Measurements from ENCODE around the gene GFOD1. TPM values are rescaled to one million over a fixed set of nuclear protein-coding genes. Genes with fewer than 3 reads are reported as not detected.
A peak's percentile ranks its signal among the peaks of the same experiment; 100 is the strongest.

GFOD1 gene
- total RNA-seq, 2 experiments from 2014 or later, result 22.6 to 35.0 TPM

DNA sequence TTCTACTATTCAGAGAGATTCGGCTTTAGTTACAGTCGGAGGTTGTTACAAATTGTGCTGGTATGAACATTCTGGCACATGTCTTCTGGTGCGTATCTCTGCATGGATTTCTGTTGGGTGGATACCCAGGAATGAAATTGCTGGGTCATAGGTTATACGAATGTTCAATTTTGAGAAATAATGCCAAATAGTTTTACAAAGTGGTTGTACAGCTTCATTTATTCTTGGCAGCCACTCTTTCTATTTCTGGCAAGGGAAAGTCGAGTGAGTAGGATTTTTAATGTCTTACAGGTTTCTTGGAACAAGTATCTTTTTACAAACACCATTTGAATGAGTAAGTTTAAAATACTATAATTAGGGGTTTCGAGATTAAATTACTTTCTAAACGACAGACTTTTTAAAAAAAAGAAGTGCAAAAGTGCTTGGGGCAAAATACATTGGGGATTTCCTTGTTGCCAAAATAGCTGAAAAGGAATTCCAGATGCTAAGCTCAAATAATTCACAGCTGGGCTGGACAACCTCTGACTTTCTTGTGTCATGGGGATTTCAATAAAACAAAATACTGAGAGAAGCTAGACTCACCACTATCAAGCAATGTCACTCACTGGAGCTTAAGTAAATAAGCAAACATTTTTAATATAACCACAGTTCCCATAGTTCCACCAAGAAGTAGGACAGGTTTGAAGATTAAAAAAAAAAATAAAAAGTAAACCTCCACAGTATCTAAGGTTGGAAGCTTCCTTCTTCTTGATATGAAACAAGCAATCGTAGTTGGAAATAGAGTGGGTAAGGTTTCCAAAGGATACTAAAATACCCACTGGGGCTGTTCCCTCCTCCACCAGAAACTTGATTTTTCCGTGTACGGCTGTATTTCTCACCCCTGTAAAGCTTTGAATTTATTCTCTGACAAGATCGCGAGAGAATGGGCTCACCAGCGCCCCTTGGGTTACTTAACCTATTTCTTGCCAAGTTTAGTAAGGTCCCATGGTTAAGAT is 21.6 kb upstream of the GFOD1 start:
- Histone ChIP-seq H3K4me2 (ENCODE audit: low read length) (no peak overlapping the region), H3K79me2 (ENCODE audit: insufficient read depth, low read depth, low read length) (no peaks in the 10 kb centered on the region), H3K36me3 (ENCODE audit: insufficient read depth, low read length) (no peaks in the 10 kb centered on the region), H3K9me2 (ENCODE audit: insufficient read depth, low read length) (no peaks in the 10 kb centered on the region), H4K20me1 (ENCODE audit: insufficient read depth, low read length) (no peaks in the 10 kb centered on the region), H2AFZ (ENCODE audit: low read length) (peak overlapping the region; percentile 21; the same call in 1 of the 2 replicates), H3K27ac (ENCODE audit: low read depth, low read length, poor library complexity, severe bottlenecking) (no peak overlapping the region), H3K4me1 (ENCODE audit: insufficient read depth, low read length, poor library complexity, severe bottlenecking) (peaks cover 9% of the 10 kb centered on the region), H3K9me3 (ENCODE audit: low read length) (0 out of 2 replicates have a peak, but pooled peaks cover 4% of the 10 kb centered on the region), H3K4me3 (ENCODE audit: low read depth, low read length, poor library complexity, severe bottlenecking) (no peak overlapping the region)
- TF ChIP-seq, protein P1, sequence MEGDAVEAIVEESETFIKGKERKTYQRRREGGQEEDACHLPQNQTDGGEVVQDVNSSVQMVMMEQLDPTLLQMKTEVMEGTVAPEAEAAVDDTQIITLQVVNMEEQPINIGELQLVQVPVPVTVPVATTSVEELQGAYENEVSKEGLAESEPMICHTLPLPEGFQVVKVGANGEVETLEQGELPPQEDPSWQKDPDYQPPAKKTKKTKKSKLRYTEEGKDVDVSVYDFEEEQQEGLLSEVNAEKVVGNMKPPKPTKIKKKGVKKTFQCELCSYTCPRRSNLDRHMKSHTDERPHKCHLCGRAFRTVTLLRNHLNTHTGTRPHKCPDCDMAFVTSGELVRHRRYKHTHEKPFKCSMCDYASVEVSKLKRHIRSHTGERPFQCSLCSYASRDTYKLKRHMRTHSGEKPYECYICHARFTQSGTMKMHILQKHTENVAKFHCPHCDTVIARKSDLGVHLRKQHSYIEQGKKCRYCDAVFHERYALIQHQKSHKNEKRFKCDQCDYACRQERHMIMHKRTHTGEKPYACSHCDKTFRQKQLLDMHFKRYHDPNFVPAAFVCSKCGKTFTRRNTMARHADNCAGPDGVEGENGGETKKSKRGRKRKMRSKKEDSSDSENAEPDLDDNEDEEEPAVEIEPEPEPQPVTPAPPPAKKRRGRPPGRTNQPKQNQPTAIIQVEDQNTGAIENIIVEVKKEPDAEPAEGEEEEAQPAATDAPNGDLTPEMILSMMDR (conservative IDR thresholded peaks at IDR 0.05; ENCODE audit: low read length), result no peak; the same call in 1 of the 2 replicates
- no peak for TF ChIP-seq EZH2phosphoT487 (IDR thresholded peaks at IDR 0.05; ENCODE audit: borderline replicate concordance, low read depth, low read length)
- no TSS peak for BruUV-seq (replicated peaks)
- DNase-seq (ENCODE audit: low spot score), result no peak
- intact Hi-C loops (cut with micrococcal nuclease; ENCODE audit: unreplicated experiment), result no loop called here
- ChIA-PET CTCF (ENCODE audit: unreplicated experiment) (no interaction called here), POLR2A (interaction anchor here (0.6 to 3.1 kb wide), 4 partner anchors 17 to 205 kb away, joined by 3 to 7 read pairs (median 3); no protein-coding TSS in a partner anchor)

DNA sequence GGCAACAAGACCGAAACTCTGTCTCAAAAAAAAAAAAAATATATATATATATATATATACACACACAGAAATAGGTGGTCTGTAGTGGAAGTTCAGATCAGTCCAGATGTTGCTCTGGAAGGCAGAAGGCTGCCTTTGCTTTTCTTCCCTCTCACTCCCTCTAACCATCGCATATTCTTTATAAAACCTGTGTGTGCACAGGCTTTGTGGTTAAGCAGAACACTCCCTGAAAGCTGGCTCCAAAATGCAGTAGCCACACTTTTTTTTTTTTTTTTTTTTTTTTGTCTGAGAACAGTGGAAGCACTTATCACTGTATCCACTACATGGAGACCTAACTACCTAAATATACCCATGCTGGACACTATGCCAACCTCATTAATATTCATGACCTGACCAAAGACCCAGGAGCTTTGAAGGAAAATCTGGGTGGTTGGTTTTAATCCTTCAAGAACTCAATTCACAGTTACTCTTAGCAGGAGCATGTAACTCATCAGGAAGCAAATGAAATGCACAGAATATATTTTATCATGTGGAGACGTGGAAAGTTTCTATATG is 20.0 kb upstream of the GFOD1 start:
- intact Hi-C loops (cut with micrococcal nuclease; ENCODE audit: unreplicated experiment), result no loop called here
- Histone ChIP-seq H2AFZ (ENCODE audit: low read length) (no peak overlapping the region), H3K4me3 (ENCODE audit: low read depth, low read length, poor library complexity, severe bottlenecking) (no peak overlapping the region), H3K4me2 (ENCODE audit: low read length) (no peak overlapping the region), H4K20me1 (ENCODE audit: insufficient read depth, low read length) (no peaks in the 10 kb centered on the region), H3K36me3 (ENCODE audit: insufficient read depth, low read length) (no peaks in the 10 kb centered on the region), H3K9me3 (ENCODE audit: low read length) (no peaks in the 10 kb centered on the region), H3K4me1 (ENCODE audit: insufficient read depth, low read length, poor library complexity, severe bottlenecking) (peaks cover 9% of the 10 kb centered on the region), H3K79me2 (ENCODE audit: insufficient read depth, low read depth, low read length) (no peaks in the 10 kb centered on the region), H3K27ac (ENCODE audit: low read depth, low read length, poor library complexity, severe bottlenecking) (no peak overlapping the region), H3K9me2 (ENCODE audit: insufficient read depth, low read length) (no peaks in the 10 kb centered on the region)
- TF ChIP-seq, protein P1 (conservative IDR thresholded peaks at IDR 0.05; ENCODE audit: low read length), result no peak
- TF ChIP-seq EZH2phosphoT487 (IDR thresholded peaks at IDR 0.05; ENCODE audit: borderline replicate concordance, low read depth, low read length), result no peak
- no TSS peak for BruUV-seq (replicated peaks)
- POLR2A ChIA-PET, result interaction anchor here (1.4 to 3.1 kb wide), 2 partner anchors 18 to 25 kb away, joined by 6 to 7 read pairs; no protein-coding TSS in a partner anchor
- CTCF ChIA-PET (ENCODE audit: unreplicated experiment), result no interaction called here
- no peak for DNase-seq (ENCODE audit: low spot score)

All from OCI-LY7 (cell line).